A673 (cell line): ENCODE results near the gene ANAPC1. TPM values are rescaled to one million over a fixed set of nuclear protein-coding genes. Genes with fewer than 3 reads are reported as not detected.
"Not testable (repeated sequence)": the region's sequence is repeated elsewhere in the genome, so short reads cannot be mapped to it uniquely, and the experiment has no call there.

Experiments used
- BruUV-seq: library from RNA; stranded (reverse); fragments of 400-500 nt; replicated peaks from 2 replicates; lab custom pipeline; 2021; lab: Mats Ljungman, UMichigan
- CTCF ChIA-PET: fragments of 300-600 bp; sonication (Branson Sonifier 250); formaldehyde crosslinking; loops from one replicate; lab custom pipeline; 2022; ENCODE audit warnings: antibody characterized with exemption; lab: Charles Lee
- POLR2A ChIA-PET: fragments of 300-600 bp; sonication (Branson Sonifier 250); formaldehyde crosslinking; loops from one replicate; lab custom pipeline; 2022; ENCODE audit warnings: antibody characterized with exemption; ENCODE audit not compliant: low non-redundant PET; lab: Charles Lee
- DNase-seq: peaks from one replicate; pipeline ENCODE4 v3.0.0-alpha.2; 2015; ENCODE audit warnings: low spot score
- H3K27ac ChIP-seq: fragments of 200-600 bp; sonication (generic); 2 replicates; pipeline ENCODE4 v1.5.1; 2016; ENCODE audit warnings: mixed run types, low read depth, mild to moderate bottlenecking, mixed read lengths, antibody characterized with exemption, low read length; ENCODE audit not compliant: poor library complexity, severe bottlenecking
- H3K27me3 ChIP-seq: fragments of 200-600 bp; sonication (generic); replicated peaks from 2 replicates; pipeline ENCODE4 v1.6.1; 2017; ENCODE audit warnings: mixed run types, low read depth, mild to moderate bottlenecking, mixed read lengths, antibody characterized with exemption, low read length; ENCODE audit not compliant: insufficient read depth, poor library complexity
- H3K36me3 ChIP-seq: fragments of 200-600 bp; sonication (generic); 2 replicates; pipeline ENCODE4 v1.6.1; 2016; ENCODE audit warnings: mixed run types, mild to moderate bottlenecking, mixed read lengths, antibody characterized with exemption, low read length; ENCODE audit not compliant: insufficient read depth, poor library complexity, severe bottlenecking
- H3K4me1 ChIP-seq: fragments of 200-600 bp; sonication (generic); 2 replicates; pipeline ENCODE4 v1.6.1; 2017; ENCODE audit warnings: mixed run types, mild to moderate bottlenecking, mixed read lengths, antibody characterized with exemption, low read length; ENCODE audit not compliant: insufficient read depth, poor library complexity, severe bottlenecking
- H3K4me3 ChIP-seq: fragments of 200-600 bp; sonication (generic); 2 replicates; pipeline ENCODE4 v1.5.1; 2016; ENCODE audit warnings: low read depth, mixed run types, mild to moderate bottlenecking, mixed read lengths, low read length; ENCODE audit not compliant: poor library complexity, severe bottlenecking
- H3K9me3 ChIP-seq: fragments of 200-600 bp; sonication (generic); 2 replicates; pipeline ENCODE4 v1.6.1; 2016; ENCODE audit warnings: mixed run types, low read depth, mild to moderate bottlenecking, mixed read lengths, antibody characterized with exemption, low read length; ENCODE audit not compliant: poor library complexity, severe bottlenecking
- intact Hi-C: fragments of 100-400 bp; cut with micrococcal nuclease; formaldehyde crosslinking; loops from one replicate; pipeline ENCODE4 v1.10.0; 2022; ENCODE audit not compliant: unreplicated experiment
- total RNA-seq: library from RNA; stranded (reverse); gene quantifications from 2 replicates; pipeline ENCODE4 v1.2.3, GENCODE V29; 2021

Gene ANAPC1
- total RNA-seq, 1 experiment from 2014 or later: 107 TPM

DNA sequence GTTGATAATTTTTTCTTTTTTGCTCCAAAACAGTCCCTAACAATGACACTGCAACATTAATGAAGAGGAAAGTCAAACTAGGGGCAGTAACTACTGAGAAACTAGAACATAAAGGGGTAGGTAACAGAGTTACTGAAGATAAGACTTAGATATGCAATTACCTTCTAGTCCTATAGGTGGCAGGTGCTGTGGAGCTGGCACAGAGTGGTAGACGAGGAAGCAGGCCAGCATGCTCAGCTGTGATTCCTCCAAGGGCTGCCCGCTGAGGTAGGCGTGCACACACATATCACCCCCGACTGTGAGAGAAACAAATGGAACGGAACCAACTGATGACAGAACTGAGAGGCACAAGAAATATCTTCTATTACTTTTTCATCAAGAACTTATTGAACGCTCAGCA lies 111.8 kb downstream of the ANAPC1 start:
- DNase-seq, intact Hi-C loops, H3K27me3 ChIP-seq, H3K4me3 ChIP-seq, POLR2A ChIA-PET, H3K27ac ChIP-seq, H3K36me3 ChIP-seq, H3K9me3 ChIP-seq, CTCF ChIA-PET, H3K4me1 ChIP-seq, BruUV-seq: not testable (repeated sequence)

DNA sequence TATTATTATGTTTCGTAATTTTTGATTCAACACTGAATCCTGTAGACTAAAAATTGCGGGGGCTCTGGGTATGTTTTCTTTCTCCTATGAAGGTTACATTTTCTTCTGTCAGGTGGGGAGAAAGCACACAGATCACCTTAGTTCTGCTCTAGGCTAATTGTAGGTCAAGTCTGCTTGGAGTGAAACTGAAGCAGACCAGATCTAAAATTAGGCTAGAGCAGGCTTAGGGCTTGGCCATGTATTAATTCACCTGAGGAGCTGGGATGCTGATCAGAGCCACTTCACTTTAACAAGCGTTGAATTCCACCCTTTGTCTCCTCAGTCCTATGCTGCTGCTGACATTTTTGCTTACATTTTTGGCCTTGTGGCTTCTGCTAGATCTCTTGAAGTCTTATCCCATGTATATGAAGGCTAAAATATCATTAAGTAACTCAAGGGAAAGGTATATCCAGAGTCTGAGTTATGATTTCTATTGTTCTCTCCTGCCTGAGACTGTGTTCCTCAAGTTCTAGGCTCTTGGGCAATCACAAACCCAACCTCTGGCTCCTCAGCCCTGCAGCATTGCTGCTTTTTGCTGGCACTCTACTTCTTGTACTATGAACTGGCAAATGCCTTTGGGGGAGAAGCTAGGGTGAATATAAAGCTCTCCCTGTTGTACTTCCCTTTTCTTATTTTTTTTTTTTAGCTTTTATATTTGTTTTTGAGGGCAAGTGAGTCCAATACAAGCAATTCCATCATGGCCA lies 112.9 kb downstream of the ANAPC1 start:
- H3K27ac ChIP-seq, H3K27me3 ChIP-seq, BruUV-seq, CTCF ChIA-PET, POLR2A ChIA-PET, intact Hi-C loops, DNase-seq, H3K4me3 ChIP-seq, H3K9me3 ChIP-seq, H3K4me1 ChIP-seq, H3K36me3 ChIP-seq: not testable (repeated sequence)

DNA sequence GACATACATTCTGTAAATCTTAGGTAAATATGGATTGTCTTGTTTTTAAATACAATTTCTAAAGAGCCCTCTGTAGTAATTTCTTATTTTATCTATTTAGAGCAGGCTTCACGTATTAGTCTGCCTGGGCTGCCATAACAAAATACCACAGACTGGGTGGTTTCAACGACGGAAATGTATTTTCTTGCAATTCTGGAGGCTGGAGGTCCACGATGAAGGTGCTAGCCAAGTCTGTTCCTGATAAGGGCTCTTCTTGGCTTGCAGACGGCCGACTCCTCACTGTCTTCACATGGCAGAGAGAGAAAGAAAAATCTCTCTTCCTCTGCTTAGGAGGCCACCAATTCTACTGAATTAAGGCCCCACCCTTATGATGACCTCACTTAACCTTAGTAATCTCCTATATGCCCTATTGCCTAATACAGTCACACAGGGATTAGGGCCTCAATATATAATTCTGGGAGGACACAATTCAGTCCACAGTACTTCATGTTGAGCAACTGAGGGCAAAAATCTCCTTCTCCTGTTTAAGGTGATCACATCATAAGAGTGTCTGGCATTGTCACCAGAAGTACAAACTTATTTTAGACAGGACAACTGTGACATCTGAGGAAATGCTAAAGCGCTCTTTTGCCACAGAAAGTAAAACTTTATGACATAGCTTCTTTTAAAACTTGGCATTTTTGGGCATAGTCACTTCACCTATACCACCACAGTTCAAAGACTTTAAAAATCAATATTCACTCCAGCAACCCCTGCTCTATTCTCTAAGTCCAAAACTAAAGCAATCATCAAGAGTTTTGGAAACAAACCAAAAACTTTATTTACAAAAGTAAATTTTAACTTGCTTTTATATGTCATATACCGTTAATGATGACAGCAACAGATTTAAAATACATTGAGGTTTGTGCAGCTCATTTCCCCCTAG lies 115.5 kb downstream of the ANAPC1 start:
- H3K9me3 ChIP-seq, intact Hi-C loops, POLR2A ChIA-PET, BruUV-seq, DNase-seq, H3K4me1 ChIP-seq, H3K4me3 ChIP-seq, CTCF ChIA-PET, H3K36me3 ChIP-seq, H3K27me3 ChIP-seq, H3K27ac ChIP-seq: not testable (repeated sequence)

DNA sequence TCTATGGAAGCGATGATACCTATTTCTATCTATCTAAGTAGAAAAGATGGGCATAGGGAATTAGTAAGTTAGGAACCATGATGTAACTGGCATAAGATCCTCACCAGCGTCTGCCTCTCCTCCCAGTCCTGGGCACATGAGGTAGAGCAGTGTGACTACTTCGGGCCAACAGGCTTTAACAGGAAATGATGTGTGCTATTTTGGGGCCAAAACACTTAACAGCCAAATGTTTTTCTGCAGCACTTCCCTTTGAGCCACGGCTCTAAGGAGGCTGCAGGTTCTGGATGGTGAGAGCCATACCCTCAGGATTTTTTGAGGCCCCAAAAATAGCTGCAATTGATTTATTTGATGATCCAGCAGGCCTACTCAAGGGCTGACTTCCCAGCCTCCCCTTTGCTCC lies 116.9 kb downstream of the ANAPC1 start:
- intact Hi-C loops, H3K4me3 ChIP-seq, BruUV-seq, DNase-seq, POLR2A ChIA-PET, H3K36me3 ChIP-seq, H3K9me3 ChIP-seq, H3K4me1 ChIP-seq, CTCF ChIA-PET, H3K27me3 ChIP-seq, H3K27ac ChIP-seq: not testable (repeated sequence)

GRCh38 chr2:111766295-111766694 lies 117.7 kb downstream of the ANAPC1 start:
- DNase-seq, H3K4me1 ChIP-seq, H3K9me3 ChIP-seq, CTCF ChIA-PET, H3K4me3 ChIP-seq, H3K27ac ChIP-seq, BruUV-seq, H3K36me3 ChIP-seq, H3K27me3 ChIP-seq, intact Hi-C loops, POLR2A ChIA-PET: not testable (repeated sequence)

DNA sequence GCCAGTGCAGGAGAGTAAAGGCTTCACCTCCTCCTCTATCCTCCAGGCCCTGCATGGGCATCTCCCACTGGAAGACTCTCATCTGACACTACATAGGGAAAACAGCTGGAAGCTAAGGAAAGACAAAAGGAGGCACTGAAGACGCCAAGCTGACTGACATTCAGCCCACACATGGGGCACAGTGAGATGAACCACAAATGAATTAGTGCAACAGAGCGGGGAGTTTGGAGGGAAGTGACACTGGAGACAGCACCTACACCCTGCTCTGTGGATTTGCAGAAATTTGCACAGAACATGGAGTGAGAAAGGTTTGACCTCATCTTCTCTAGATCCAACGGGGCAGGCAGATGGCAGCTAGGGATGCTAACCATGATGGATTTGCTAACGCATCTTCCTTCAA lies 119.8 kb downstream of the ANAPC1 start:
- H3K4me1 ChIP-seq, H3K9me3 ChIP-seq, H3K36me3 ChIP-seq, CTCF ChIA-PET, BruUV-seq, POLR2A ChIA-PET, intact Hi-C loops, H3K27ac ChIP-seq, DNase-seq, H3K27me3 ChIP-seq, H3K4me3 ChIP-seq: not testable (repeated sequence)

DNA sequence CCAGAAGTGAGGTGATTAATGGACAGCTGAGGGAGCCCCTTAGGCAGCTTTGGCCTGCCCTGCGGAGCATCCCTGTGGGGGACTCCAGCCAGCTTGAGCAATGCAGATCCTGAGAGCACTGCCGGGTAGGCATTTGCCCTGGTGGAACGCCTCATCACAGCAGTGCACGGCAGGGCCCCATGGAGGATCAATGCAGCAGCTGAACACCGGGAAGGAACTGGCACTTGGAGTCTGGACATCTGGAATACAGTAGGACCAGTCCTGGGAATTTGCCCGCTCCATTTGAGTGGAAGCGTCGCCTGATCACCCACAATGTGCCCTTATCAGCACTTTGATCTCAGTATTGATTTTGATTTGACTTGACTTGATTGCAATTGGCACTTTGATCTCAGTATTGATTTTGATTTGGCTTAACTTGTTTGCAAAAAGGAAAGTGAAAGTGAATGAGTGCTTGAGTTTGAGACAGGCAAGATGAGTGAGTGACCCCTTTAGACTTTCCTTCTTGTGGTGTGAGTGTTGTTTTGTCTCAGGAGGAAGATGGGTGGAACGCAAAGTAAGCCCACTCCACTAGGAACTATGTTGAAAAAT lies 123.2 kb downstream of the ANAPC1 start:
- BruUV-seq, H3K4me1 ChIP-seq, H3K4me3 ChIP-seq, H3K27me3 ChIP-seq, H3K36me3 ChIP-seq, POLR2A ChIA-PET, H3K9me3 ChIP-seq, CTCF ChIA-PET, DNase-seq, H3K27ac ChIP-seq, intact Hi-C loops: not testable (repeated sequence)
